ENCODE results near the gene PRPF40B.

DNA sequence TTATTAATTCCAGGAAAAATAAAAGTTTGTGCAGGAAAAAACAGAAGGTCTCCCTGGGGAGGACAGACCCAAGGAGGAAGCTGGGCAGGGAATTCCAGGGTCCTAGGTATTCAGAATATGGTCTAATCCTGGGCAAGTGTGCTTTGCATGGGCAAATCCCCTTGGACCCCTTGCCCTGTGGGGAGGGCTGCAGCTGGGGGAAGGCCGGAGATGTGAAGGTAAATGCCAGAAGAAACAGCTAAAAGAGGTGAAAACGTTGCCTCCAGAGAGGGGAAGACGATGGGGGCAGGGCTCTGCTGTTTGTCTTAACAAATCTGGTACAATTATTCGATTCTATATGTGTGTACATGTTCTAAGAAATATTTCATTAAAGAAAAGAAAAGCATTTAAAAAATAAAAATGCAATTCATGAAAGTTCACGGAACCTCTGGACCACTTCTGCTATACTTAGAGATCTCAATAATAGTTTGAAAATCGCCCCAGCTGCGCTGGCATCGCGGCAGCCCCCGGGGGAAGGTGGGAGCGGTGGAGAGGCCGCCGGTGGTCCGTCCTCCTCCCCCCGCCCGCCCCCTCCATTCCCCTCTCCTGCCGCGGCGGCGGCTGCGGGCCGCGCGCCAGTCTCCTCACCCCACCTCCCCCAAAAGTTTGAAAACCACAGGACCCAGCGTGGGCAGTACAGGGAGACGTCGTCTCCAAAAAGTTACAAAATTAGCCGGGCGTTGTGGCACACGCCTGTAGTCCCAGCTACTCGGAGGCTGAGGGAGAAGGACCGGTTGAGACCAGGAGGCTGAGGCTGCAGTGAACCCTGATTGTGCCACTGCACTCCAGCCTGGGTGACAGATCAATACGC, 1.5 kb upstream of the PRPF40B start:
- TF ChIP-seq POLR2AphosphoS5 (IDR thresholded peaks at IDR 0.05) (no peak), POLR2A (IDR thresholded peaks at IDR 0.05) (no peak), EP300 (IDR thresholded peaks at IDR 0.05) (no peak)
- TF ChIP-seq, protein P1, sequence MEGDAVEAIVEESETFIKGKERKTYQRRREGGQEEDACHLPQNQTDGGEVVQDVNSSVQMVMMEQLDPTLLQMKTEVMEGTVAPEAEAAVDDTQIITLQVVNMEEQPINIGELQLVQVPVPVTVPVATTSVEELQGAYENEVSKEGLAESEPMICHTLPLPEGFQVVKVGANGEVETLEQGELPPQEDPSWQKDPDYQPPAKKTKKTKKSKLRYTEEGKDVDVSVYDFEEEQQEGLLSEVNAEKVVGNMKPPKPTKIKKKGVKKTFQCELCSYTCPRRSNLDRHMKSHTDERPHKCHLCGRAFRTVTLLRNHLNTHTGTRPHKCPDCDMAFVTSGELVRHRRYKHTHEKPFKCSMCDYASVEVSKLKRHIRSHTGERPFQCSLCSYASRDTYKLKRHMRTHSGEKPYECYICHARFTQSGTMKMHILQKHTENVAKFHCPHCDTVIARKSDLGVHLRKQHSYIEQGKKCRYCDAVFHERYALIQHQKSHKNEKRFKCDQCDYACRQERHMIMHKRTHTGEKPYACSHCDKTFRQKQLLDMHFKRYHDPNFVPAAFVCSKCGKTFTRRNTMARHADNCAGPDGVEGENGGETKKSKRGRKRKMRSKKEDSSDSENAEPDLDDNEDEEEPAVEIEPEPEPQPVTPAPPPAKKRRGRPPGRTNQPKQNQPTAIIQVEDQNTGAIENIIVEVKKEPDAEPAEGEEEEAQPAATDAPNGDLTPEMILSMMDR (IDR thresholded peaks at IDR 0.05): no peak
